ENCODE results near the gene TMEM11. TPM values are rescaled to one million over a fixed set of nuclear protein-coding genes. Genes with fewer than 3 reads are reported as not detected.

The TMEM11 gene
- total and polyA plus RNA-seq, 2 of the 8 experiments (the other 6 are each of a cell fraction or from before 2014, with no cell fraction given), result 33.3 to 90.4 TPM

- ChIA-PET POLR2A (ENCODE audit: partially characterized antibody) (interaction anchor here (0.6 to 1.2 kb wide), 3 partner anchors 39 to 119 kb away, joined by 3 to 4 read pairs (median 3); no protein-coding TSS in a partner anchor), CTCF (ENCODE audit: partially characterized antibody) (interaction anchor here (0.9 to 1.4 kb wide), 2 partner anchors 47 to 74 kb away, joined by 3 read pairs; no protein-coding TSS in a partner anchor)
- WGBS, 2 experiments (ENCODE audit: extremely low coverage in 1 of 2, insufficient coverage in 1 of 2, insufficient read length in 1 of 2, insufficient replicate concordance in 2 of 2, low coverage in 1 of 2, low lambda C conversion rate in 2 of 2, missing lambda C conversion rate in 1 of 2), result 91% methylated on average over 11 of the region's 11 CpGs; no CpG with 5 or more reads in 1 of the 2 experiments
- H3K4me1 ChIP-seq (replicated peaks in 1 of 4; ENCODE audit: control insufficient read depth in 3 of 4, insufficient read depth in 4 of 4, low read length in 3 of 4), result no peaks in the 10 kb centered on the region
- no peak overlapping the region for H2AFZ ChIP-seq (ENCODE audit: low read length)
- no peak overlapping the region for H3K9ac ChIP-seq (replicated peaks in 1 of 4; ENCODE audit: extremely low read depth in 1 of 4, low read depth in 3 of 4, low read length in 3 of 4)
- H3K79me1 ChIP-seq (ENCODE audit: low read depth, low read length), result no peaks in the 10 kb centered on the region; the same call in 1 of the 2 replicates
- H2BK15ac ChIP-seq (ENCODE audit: low read length), result no peak overlapping the region
- H4K8ac ChIP-seq (ENCODE audit: extremely low read depth, insufficient read depth, low read length), result no peak overlapping the region; the same call in 1 of the 2 replicates
- no peak overlapping the region for H2BK12ac ChIP-seq (ENCODE audit: low read depth, low read length)
- no peaks in the 10 kb centered on the region for H3K23me2 ChIP-seq (ENCODE audit: low read depth, low read length)
- no peak overlapping the region for H4K5ac ChIP-seq (ENCODE audit: insufficient read length, low read depth, low read length)
- H3K36me3 ChIP-seq (ENCODE audit: control insufficient read depth in 2 of 4, insufficient read depth in 4 of 4, low read length in 3 of 4), result no peaks in the 10 kb centered on the region
- H3K56ac ChIP-seq (replicated peaks; ENCODE audit: insufficient read length, low read depth, low read length), result no peak overlapping the region
- H3K79me2 ChIP-seq (ENCODE audit: control insufficient read depth in 1 of 2, insufficient read depth in 2 of 2, low read length in 2 of 2), result no peaks in the 10 kb centered on the region
- DNase-seq (ENCODE audit: low read depth in 1 of 2, low spot score in 2 of 2), result no peak
- no peak overlapping the region for H2BK20ac ChIP-seq (ENCODE audit: low read length)
- H3K4ac ChIP-seq (replicated peaks; ENCODE audit: insufficient read length, low read depth, low read length), result no peak overlapping the region
- no peaks in the 10 kb centered on the region for H3K9me3 ChIP-seq (ENCODE audit: insufficient read depth in 2 of 2, low read depth in 1 of 2, low read length in 1 of 2)
- no peak overlapping the region for H2BK120ac ChIP-seq (replicated peaks; ENCODE audit: low read depth, low read length)
- H3K27me3 ChIP-seq (replicated peaks in 1 of 4; ENCODE audit: control insufficient read depth in 3 of 4, extremely low read depth in 1 of 4, insufficient read depth in 3 of 4, low read length in 3 of 4), result no peaks in the 10 kb centered on the region
- no peak overlapping the region for H3K4me3 ChIP-seq (ENCODE audit: extremely low read depth in 1 of 4, insufficient read depth in 2 of 4, low read depth in 3 of 4, low read length in 4 of 4)
- H3K27ac ChIP-seq (ENCODE audit: low read depth, low read length), result no peak overlapping the region
- H4K20me1 ChIP-seq (replicated peaks in 1 of 2; ENCODE audit: control insufficient read depth in 1 of 2, insufficient read depth in 2 of 2, low read length in 2 of 2), result no peaks in the 10 kb centered on the region
- no peak overlapping the region for H3K18ac ChIP-seq (ENCODE audit: extremely low read depth, low read length)
- no peak overlapping the region for H2AK5ac ChIP-seq (ENCODE audit: low read depth, low read length)
- no peak overlapping the region for H2BK5ac ChIP-seq (ENCODE audit: low read depth, low read length)
- TF ChIP-seq CEBPB (IDR thresholded peaks at IDR 0.05; ENCODE audit: low read depth, low read length) (no peak), NANOG (IDR thresholded peaks at IDR 0.05; ENCODE audit: insufficient read depth, low read depth, low read length, poor library complexity, severe bottlenecking) (no peak), KDM1A (IDR thresholded peaks at IDR 0.05; ENCODE audit: borderline replicate concordance, low read length) (no peak), SAP30 (IDR thresholded peaks at IDR 0.05; ENCODE audit: insufficient read depth, insufficient replicate concordance, low read length) (no peak), USF2 (IDR thresholded peaks at IDR 0.05; ENCODE audit: low read length) (no peak), ZNF274 (IDR thresholded peaks at IDR 0.05; ENCODE audit: borderline replicate concordance, extremely low read depth, low read length) (no peak), SIRT6 (IDR thresholded peaks at IDR 0.05; ENCODE audit: low read length) (no peak), RAD21 (IDR thresholded peaks at IDR 0.05 in 1 of 2, conservative IDR thresholded peaks at IDR 0.05 in 1 of 2; ENCODE audit: low read depth in 2 of 2, low read length in 2 of 2) (no peak)
- no peak overlapping the region for H3K4me2 ChIP-seq (ENCODE audit: insufficient read depth in 1 of 2, low read depth in 2 of 2, low read length in 2 of 2)
- no peak overlapping the region for H4K91ac ChIP-seq (replicated peaks; ENCODE audit: insufficient read length, low read length)
- no peak overlapping the region for H3K23ac ChIP-seq (ENCODE audit: insufficient read length)
- H3K14ac ChIP-seq (ENCODE audit: insufficient read length), result no peak overlapping the region
- FAIRE-seq, result no peak
Observed at GRCh38 chr17:21165922-21166594, 47.9 kb downstream of the TMEM11 start.

Measured in H1 (cell line).